ENCODE data around the gene CPNE1. TPM values are rescaled to one million over a fixed set of nuclear protein-coding genes. Genes with fewer than 3 reads are reported as not detected.

CPNE1 gene
- total RNA-seq, 1 experiment from 2014 or later, result 217 TPM

GRCh38 chr20:35665949-35666288 lies 1.2 kb upstream of the CPNE1 start:
- POLR2A ChIA-PET, result interaction anchor here (0.6 to 0.7 kb wide), 2 partner anchors 324 to 566 kb away, joined by 3 to 4 read pairs; no protein-coding TSS in a partner anchor
- H3K9me3 ChIP-seq (ENCODE audit: control insufficient read depth, insufficient read depth, low read depth, low read length), result no peaks in the 10 kb centered on the region
- no peaks in the 10 kb centered on the region for H3K27me3 ChIP-seq (ENCODE audit: control insufficient read depth, insufficient read depth, low read length)
- in situ Hi-C loops (cut with HindIII; ENCODE audit: low pct_unique_long_range_greater_than_20kb, low sequenced_read_pairs), result no loop called here
- intact Hi-C loops (cut with micrococcal nuclease; ENCODE audit: unreplicated experiment), result no loop called here
- no peak for DNase-seq (ENCODE audit: low read depth, low spot score)
- H3K27ac ChIP-seq (ENCODE audit: low read length), result no peak overlapping the region
- TF ChIP-seq, protein P1, sequence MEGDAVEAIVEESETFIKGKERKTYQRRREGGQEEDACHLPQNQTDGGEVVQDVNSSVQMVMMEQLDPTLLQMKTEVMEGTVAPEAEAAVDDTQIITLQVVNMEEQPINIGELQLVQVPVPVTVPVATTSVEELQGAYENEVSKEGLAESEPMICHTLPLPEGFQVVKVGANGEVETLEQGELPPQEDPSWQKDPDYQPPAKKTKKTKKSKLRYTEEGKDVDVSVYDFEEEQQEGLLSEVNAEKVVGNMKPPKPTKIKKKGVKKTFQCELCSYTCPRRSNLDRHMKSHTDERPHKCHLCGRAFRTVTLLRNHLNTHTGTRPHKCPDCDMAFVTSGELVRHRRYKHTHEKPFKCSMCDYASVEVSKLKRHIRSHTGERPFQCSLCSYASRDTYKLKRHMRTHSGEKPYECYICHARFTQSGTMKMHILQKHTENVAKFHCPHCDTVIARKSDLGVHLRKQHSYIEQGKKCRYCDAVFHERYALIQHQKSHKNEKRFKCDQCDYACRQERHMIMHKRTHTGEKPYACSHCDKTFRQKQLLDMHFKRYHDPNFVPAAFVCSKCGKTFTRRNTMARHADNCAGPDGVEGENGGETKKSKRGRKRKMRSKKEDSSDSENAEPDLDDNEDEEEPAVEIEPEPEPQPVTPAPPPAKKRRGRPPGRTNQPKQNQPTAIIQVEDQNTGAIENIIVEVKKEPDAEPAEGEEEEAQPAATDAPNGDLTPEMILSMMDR (IDR thresholded peaks at IDR 0.05), result no peak
- no peak for TF ChIP-seq POLR2AphosphoS5 (IDR thresholded peaks at IDR 0.05; ENCODE audit: low read depth, low read length)
- no peak for TF ChIP-seq TCF7L2 (IDR thresholded peaks at IDR 0.05; ENCODE audit: low read depth, low read length)
- TF ChIP-seq, protein P2, sequence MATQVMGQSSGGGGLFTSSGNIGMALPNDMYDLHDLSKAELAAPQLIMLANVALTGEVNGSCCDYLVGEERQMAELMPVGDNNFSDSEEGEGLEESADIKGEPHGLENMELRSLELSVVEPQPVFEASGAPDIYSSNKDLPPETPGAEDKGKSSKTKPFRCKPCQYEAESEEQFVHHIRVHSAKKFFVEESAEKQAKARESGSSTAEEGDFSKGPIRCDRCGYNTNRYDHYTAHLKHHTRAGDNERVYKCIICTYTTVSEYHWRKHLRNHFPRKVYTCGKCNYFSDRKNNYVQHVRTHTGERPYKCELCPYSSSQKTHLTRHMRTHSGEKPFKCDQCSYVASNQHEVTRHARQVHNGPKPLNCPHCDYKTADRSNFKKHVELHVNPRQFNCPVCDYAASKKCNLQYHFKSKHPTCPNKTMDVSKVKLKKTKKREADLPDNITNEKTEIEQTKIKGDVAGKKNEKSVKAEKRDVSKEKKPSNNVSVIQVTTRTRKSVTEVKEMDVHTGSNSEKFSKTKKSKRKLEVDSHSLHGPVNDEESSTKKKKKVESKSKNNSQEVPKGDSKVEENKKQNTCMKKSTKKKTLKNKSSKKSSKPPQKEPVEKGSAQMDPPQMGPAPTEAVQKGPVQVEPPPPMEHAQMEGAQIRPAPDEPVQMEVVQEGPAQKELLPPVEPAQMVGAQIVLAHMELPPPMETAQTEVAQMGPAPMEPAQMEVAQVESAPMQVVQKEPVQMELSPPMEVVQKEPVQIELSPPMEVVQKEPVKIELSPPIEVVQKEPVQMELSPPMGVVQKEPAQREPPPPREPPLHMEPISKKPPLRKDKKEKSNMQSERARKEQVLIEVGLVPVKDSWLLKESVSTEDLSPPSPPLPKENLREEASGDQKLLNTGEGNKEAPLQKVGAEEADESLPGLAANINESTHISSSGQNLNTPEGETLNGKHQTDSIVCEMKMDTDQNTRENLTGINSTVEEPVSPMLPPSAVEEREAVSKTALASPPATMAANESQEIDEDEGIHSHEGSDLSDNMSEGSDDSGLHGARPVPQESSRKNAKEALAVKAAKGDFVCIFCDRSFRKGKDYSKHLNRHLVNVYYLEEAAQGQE (IDR thresholded peaks at IDR 0.05; ENCODE audit: insufficient read depth in 1 of 2, low read depth in 2 of 2, low read length in 1 of 2), result no peak
- TF ChIP-seq SIN3A (IDR thresholded peaks at IDR 0.05; ENCODE audit: borderline replicate concordance, insufficient read depth, low read depth, low read length), result no peak
- H3K36me3 ChIP-seq (ENCODE audit: control insufficient read depth, insufficient read depth, low read length), result peaks cover 3% of the 10 kb centered on the region
- H3K4me1 ChIP-seq (ENCODE audit: control insufficient read depth, insufficient read depth, low read length), result peaks cover 18% of the 10 kb centered on the region
- CTCF ChIA-PET, result interaction anchor here (0.5 to 0.7 kb wide), 3 partner anchors 27 to 140 kb away, joined by 3 to 11 read pairs (median 3); partner anchors contain the start of gene RBM39
- no peak overlapping the region for H3K4me3 ChIP-seq (ENCODE audit: low read depth in 2 of 2, low read length in 2 of 2)
- ATAC-seq, result no peak
- BruUV-seq (replicated peaks), result no TSS peak

GRCh38 chr20:35663516-35664465 lies 909 bp downstream of the CPNE1 start:
- ChIA-PET POLR2A (no interaction called here), CTCF (no interaction called here)
- peaks cover 3% of the 10 kb centered on the region for H3K36me3 ChIP-seq (ENCODE audit: control insufficient read depth, insufficient read depth, low read length)
- peak overlapping the region; percentile 97 for H3K27ac ChIP-seq (ENCODE audit: low read length)
- intact Hi-C loops (cut with micrococcal nuclease; ENCODE audit: unreplicated experiment) (no loop called here), in situ Hi-C loops (cut with HindIII; ENCODE audit: low pct_unique_long_range_greater_than_20kb, low sequenced_read_pairs) (no loop called here)
- H3K9me3 ChIP-seq (ENCODE audit: control insufficient read depth, insufficient read depth, low read depth, low read length), result no peaks in the 10 kb centered on the region
- TF ChIP-seq SIN3A (IDR thresholded peaks at IDR 0.05; ENCODE audit: borderline replicate concordance, insufficient read depth, low read depth, low read length), result 0 out of 2 replicates have a peak, but pooled peaks have one; percentile 51
- TF ChIP-seq POLR2AphosphoS5 (IDR thresholded peaks at IDR 0.05; ENCODE audit: low read depth, low read length), result peak; percentile 39; the same call in 1 of the 2 replicates
- TF ChIP-seq, protein P1 (IDR thresholded peaks at IDR 0.05), result no peak
- H3K27me3 ChIP-seq (ENCODE audit: control insufficient read depth, insufficient read depth, low read length), result no peaks in the 10 kb centered on the region
- ATAC-seq, result peak; percentile 27; the same call in 1 of the 2 replicates
- BruUV-seq (replicated peaks), result no TSS peak
- no peak for DNase-seq (ENCODE audit: low read depth, low spot score)
- H3K4me1 ChIP-seq (ENCODE audit: control insufficient read depth, insufficient read depth, low read length), result peaks cover 23% of the 10 kb centered on the region
- peak overlapping the region; percentile 93 to 99 for H3K4me3 ChIP-seq (ENCODE audit: low read depth in 2 of 2, low read length in 2 of 2)
